Neural progenitor cell (in vitro differentiated cells): ENCODE data around the gene MLH1. TPM values are rescaled to one million over a fixed set of nuclear protein-coding genes. Genes with fewer than 3 reads are reported as not detected.

Experiments
- DNase-seq: peaks from one replicate; pipeline ENCODE4 v3.0.0-alpha.2; 2016; ENCODE audit warnings: low spot score
- H2AFZ ChIP-seq: fragments of 200-600 bp; sonication (generic); replicated peaks from 2 replicates; pipeline ENCODE4 v1.6.1; 2016; ENCODE audit warnings: antibody characterized with exemption
- H3F3A ChIP-seq: fragments of 200-600 bp; sonication (generic); 2 replicates; pipeline ENCODE4 v1.6.1; 2016; ENCODE audit warnings: antibody characterized with exemption, low read depth
- H3K27ac ChIP-seq: fragments of 200-600 bp; sonication (generic); 2 replicates; pipeline ENCODE4 v1.5.1; 2016; ENCODE audit warnings: mild to moderate bottlenecking
- H3K27me3 ChIP-seq: fragments of 200-600 bp; sonication (generic); 2 replicates; pipeline ENCODE4 v1.6.1; 2016; ENCODE audit warnings: mild to moderate bottlenecking, moderate library complexity
- H3K36me3 ChIP-seq: fragments of 200-600 bp; sonication (generic); 2 replicates; pipeline ENCODE4 v1.5.1; 2016
- H3K4me1 ChIP-seq: fragments of 200-600 bp; sonication (generic); 2 replicates; pipeline ENCODE4 v1.6.1; 2016; ENCODE audit warnings: mixed run types
- H3K4me2 ChIP-seq: fragments of 200-600 bp; sonication (generic); 2 replicates; pipeline ENCODE4 v1.6.1; 2016
- H3K4me3 ChIP-seq: fragments of 200-600 bp; sonication (generic); 2 replicates; pipeline ENCODE4 v1.5.1; 2016
- H3K79me2 ChIP-seq: fragments of 200-600 bp; sonication (generic); 2 replicates; pipeline ENCODE4 v1.6.1; 2016; ENCODE audit warnings: low read depth
- H3K9ac ChIP-seq: fragments of 200-600 bp; sonication (generic); 2 replicates; pipeline ENCODE4 v1.6.1; 2016
- H3K9me3 ChIP-seq: fragments of 200-600 bp; sonication (generic); 2 replicates; pipeline ENCODE4 v1.5.1; 2016; ENCODE audit warnings: low read depth
- H4K20me1 ChIP-seq: fragments of 200-600 bp; sonication (generic); 2 replicates; pipeline ENCODE4 v1.6.1; 2016; ENCODE audit warnings: low read depth
- H3K27ac Mint-ChIP-seq: 3 replicates; pipeline ENCODE4 v1.8.0; 2021; ENCODE audit warnings: mixed read lengths
- H3K27me3 Mint-ChIP-seq: 2 replicates; pipeline ENCODE4 v1.8.0; 2022; ENCODE audit warnings: low read depth, mild to moderate bottlenecking, inconsistent platforms, moderate library complexity, mixed read lengths; ENCODE audit not compliant: insufficient read depth
- H3K36me3 Mint-ChIP-seq: 3 replicates; pipeline ENCODE4 v1.8.0; 2021; ENCODE audit warnings: mixed read lengths
- H3K4me1 Mint-ChIP-seq: 3 replicates; pipeline ENCODE4 v1.8.0; 2021; ENCODE audit warnings: mixed read lengths
- H3K4me3 Mint-ChIP-seq: 3 replicates; pipeline ENCODE4 v1.8.0; 2021; ENCODE audit warnings: mild to moderate bottlenecking, moderate library complexity, mixed read lengths
- H3K9me3 Mint-ChIP-seq: 3 replicates; pipeline ENCODE4 v1.8.0; 2020; ENCODE audit warnings: mixed read lengths
- EZH2 ChIP-seq: fragments of 200-600 bp; sonication (generic); IDR thresholded peaks from 2 replicates; pipeline ENCODE4 v1.6.1; 2017; ENCODE audit warnings: antibody characterized with exemption, mild to moderate bottlenecking, moderate library complexity
- EZH2phosphoT487 ChIP-seq: fragments of 200-600 bp; sonication (generic); IDR thresholded peaks from 2 replicates; pipeline ENCODE4 v1.6.1; 2017; ENCODE audit warnings: antibody characterized with exemption
- total RNA-seq: library from RNA; depleted of rRNA; stranded (reverse); fragments of >200 nt; gene quantifications from 2 replicates; pipeline ENCODE4 v1.2.3, GENCODE V29; 2015; ENCODE audit warnings: low replicate concordance
- TF ChIP-seq, protein P1 (sequence below): fragments of 200-600 bp; sonication (generic); IDR thresholded peaks from 2 replicates; pipeline ENCODE4 v1.5.1; 2017; ENCODE audit warnings: antibody characterized with exemption, mild to moderate bottlenecking

MLH1 gene
- total RNA-seq, 1 donor from 2014 or later: 71.1 TPM

DNA sequence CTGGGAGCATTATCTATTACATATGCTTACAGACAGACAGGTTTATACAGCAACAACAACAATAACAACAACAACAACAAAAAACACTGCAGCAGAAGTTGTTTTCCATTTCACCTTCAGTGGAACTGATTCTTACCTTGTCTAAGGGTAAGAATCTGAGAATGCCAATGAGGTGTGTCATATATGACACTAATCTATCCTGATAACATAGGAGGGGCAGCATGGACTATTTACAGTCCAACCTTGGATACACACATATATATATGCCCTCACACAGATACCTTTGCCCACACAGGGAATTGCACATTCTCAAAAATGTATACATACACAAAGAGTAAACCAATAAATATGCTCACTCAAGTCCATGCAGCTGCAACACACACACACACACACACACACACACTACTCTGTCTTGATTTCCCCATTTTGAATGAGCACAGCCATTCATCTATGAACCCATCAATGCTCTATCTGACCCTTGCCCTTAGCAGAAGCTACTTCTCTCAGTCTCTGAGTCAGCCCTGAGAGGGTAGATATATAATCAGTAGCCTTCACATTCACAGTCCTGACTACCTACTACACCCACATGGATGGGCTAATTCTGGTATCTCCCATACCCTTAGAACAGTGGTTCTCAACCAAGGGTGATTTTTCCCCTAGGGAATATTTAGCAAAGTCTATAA lies 38.7 kb upstream of the MLH1 start:
- Histone ChIP-seq H3K27ac (no peak overlapping the region), H2AFZ (no peak overlapping the region), H3K9ac (no peak overlapping the region), H3K4me3 (no peak overlapping the region), H4K20me1 (no peaks in the 10 kb centered on the region), H3K4me1 (no peaks in the 10 kb centered on the region), H3K27me3 (no peaks in the 10 kb centered on the region), H3F3A (peaks cover 3% of the 10 kb centered on the region), H3K9me3 (no peaks in the 10 kb centered on the region), H3K79me2 (no peaks in the 10 kb centered on the region), H3K36me3 (no peaks in the 10 kb centered on the region), H3K4me2 (no peak overlapping the region)
- Mint-ChIP-seq H3K27me3 (peaks cover 2% of the 10 kb centered on the region), H3K36me3 (no peaks in the 10 kb centered on the region), H3K27ac (no peak overlapping the region), H3K9me3 (peaks cover 2% of the 10 kb centered on the region), H3K4me1 (peaks cover 6% of the 10 kb centered on the region), H3K4me3 (no peak overlapping the region)
- TF ChIP-seq, protein P1, sequence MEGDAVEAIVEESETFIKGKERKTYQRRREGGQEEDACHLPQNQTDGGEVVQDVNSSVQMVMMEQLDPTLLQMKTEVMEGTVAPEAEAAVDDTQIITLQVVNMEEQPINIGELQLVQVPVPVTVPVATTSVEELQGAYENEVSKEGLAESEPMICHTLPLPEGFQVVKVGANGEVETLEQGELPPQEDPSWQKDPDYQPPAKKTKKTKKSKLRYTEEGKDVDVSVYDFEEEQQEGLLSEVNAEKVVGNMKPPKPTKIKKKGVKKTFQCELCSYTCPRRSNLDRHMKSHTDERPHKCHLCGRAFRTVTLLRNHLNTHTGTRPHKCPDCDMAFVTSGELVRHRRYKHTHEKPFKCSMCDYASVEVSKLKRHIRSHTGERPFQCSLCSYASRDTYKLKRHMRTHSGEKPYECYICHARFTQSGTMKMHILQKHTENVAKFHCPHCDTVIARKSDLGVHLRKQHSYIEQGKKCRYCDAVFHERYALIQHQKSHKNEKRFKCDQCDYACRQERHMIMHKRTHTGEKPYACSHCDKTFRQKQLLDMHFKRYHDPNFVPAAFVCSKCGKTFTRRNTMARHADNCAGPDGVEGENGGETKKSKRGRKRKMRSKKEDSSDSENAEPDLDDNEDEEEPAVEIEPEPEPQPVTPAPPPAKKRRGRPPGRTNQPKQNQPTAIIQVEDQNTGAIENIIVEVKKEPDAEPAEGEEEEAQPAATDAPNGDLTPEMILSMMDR: no peak
- no peak for TF ChIP-seq EZH2phosphoT487
- no peak for TF ChIP-seq EZH2
- DNase-seq: no peak

DNA sequence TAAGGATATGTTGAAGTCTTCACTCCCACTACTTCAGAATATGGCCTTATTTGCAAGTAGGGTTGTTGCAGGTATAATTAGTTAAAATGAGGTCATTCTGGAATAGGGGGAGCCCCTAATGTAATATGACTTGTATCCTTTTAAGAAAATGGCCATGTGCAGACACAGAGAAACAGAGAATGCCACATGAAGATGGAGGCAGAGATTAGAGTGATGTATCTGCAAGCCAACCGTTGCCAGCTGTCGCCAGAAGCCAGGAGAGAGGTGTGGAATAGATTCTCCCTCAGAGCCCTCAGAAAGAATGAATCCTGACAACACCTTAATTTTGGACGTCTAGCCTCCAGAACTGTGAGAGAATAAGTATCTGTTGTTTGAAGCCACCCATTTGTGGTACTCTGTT lies 37.2 kb upstream of the MLH1 start:
- Histone ChIP-seq H4K20me1 (no peaks in the 10 kb centered on the region), H3F3A (peaks cover 3% of the 10 kb centered on the region), H3K27me3 (no peaks in the 10 kb centered on the region), H3K4me2 (no peak overlapping the region), H3K9ac (no peak overlapping the region), H3K4me1 (no peaks in the 10 kb centered on the region), H3K79me2 (no peaks in the 10 kb centered on the region), H3K4me3 (no peak overlapping the region), H3K9me3 (no peaks in the 10 kb centered on the region), H3K27ac (no peak overlapping the region), H2AFZ (no peak overlapping the region), H3K36me3 (no peaks in the 10 kb centered on the region)
- no peak for DNase-seq
- TF ChIP-seq EZH2phosphoT487 (no peak), EZH2 (no peak)
- TF ChIP-seq, protein P1: no peak
- Mint-ChIP-seq H3K4me1 (peaks cover 10% of the 10 kb centered on the region), H3K9me3 (peaks cover 2% of the 10 kb centered on the region), H3K27ac (no peak overlapping the region), H3K4me3 (no peak overlapping the region), H3K36me3 (no peaks in the 10 kb centered on the region), H3K27me3 (peaks cover 2% of the 10 kb centered on the region)

DNA sequence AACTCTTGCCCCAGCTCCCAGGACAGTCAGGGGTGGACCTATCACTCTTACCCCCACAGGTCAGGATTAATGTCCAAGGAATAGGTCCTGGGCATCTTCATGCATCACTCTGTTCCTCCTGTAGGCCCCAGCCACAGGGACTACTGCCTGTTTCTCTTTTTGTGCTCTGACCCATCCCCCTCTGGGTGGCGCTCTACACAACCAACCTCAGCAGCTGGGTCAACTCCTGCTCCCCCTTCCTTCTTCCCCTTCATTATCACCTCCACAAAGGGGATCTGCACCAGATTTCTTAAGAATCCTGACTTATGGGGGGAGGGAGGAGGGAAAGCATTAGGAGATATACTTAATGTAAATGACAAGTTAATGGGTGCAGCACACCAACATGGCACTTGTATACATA lies 36.3 kb upstream of the MLH1 start:
- TF ChIP-seq, protein P1: peak; percentile 38
- TF ChIP-seq EZH2phosphoT487: no peak
- Mint-ChIP-seq H3K36me3 (no peaks in the 10 kb centered on the region), H3K27me3 (peaks cover 2% of the 10 kb centered on the region), H3K27ac (no peak overlapping the region), H3K9me3 (peaks cover 2% of the 10 kb centered on the region), H3K4me1 (peaks cover 10% of the 10 kb centered on the region), H3K4me3 (no peak overlapping the region)
- Histone ChIP-seq H3K4me1 (no peaks in the 10 kb centered on the region), H3K27ac (no peak overlapping the region), H3K9me3 (no peaks in the 10 kb centered on the region), H3K4me3 (no peak overlapping the region), H3K79me2 (no peaks in the 10 kb centered on the region), H3F3A (peaks cover 3% of the 10 kb centered on the region), H4K20me1 (no peaks in the 10 kb centered on the region), H3K36me3 (no peaks in the 10 kb centered on the region), H3K27me3 (no peaks in the 10 kb centered on the region), H3K9ac (no peak overlapping the region), H2AFZ (no peak overlapping the region), H3K4me2 (no peak overlapping the region)
- DNase-seq: peak; percentile 17
